ENCODE data around the gene XPO5. TPM values are rescaled to one million over a fixed set of nuclear protein-coding genes. Genes with fewer than 3 reads are reported as not detected.

XPO5 gene
- total RNA-seq, 2 experiments from 2014 or later, result 58.5 to 74.9 TPM

- H3K27ac ChIP-seq (ENCODE audit: low read depth, low read length, poor library complexity, severe bottlenecking), result no peak overlapping the region
Measured at GRCh38 chr6:43547222-43547621, 28.6 kb downstream of the XPO5 start.

GRCh38 chr6:43544461-43544860, 31.4 kb downstream of the XPO5 start:
- TF ChIP-seq CTCF (conservative IDR thresholded peaks at IDR 0.05; ENCODE audit: low read length) (no peak), EZH2phosphoT487 (IDR thresholded peaks at IDR 0.05; ENCODE audit: borderline replicate concordance, low read depth, low read length) (no peak)
- Histone ChIP-seq H2AFZ (ENCODE audit: low read length) (no peak overlapping the region), H3K36me3 (ENCODE audit: insufficient read depth, low read length) (peaks cover 97% of the 10 kb centered on the region), H3K79me2 (ENCODE audit: insufficient read depth, low read depth, low read length) (no peaks in the 10 kb centered on the region), H3K4me2 (ENCODE audit: low read length) (no peak overlapping the region), H3K4me3 (ENCODE audit: low read depth, low read length, poor library complexity, severe bottlenecking) (no peak overlapping the region), H3K9me3 (ENCODE audit: low read length) (no peaks in the 10 kb centered on the region), H3K9me2 (ENCODE audit: insufficient read depth, low read length) (no peaks in the 10 kb centered on the region), H3K27ac (ENCODE audit: low read depth, low read length, poor library complexity, severe bottlenecking) (no peak overlapping the region), H3K4me1 (ENCODE audit: insufficient read depth, low read length, poor library complexity, severe bottlenecking) (no peaks in the 10 kb centered on the region), H4K20me1 (ENCODE audit: insufficient read depth, low read length) (no peaks in the 10 kb centered on the region)
- ChIA-PET CTCF (ENCODE audit: unreplicated experiment) (no interaction called here), POLR2A (interaction anchor here (0.7 to 1.1 kb wide), 2 partner anchors 13 to 26 kb away, joined by 3 read pairs; no protein-coding TSS in a partner anchor)
- DNase-seq (ENCODE audit: low spot score), result no peak
- BruUV-seq (replicated peaks), result no TSS peak
- intact Hi-C loops (cut with micrococcal nuclease; ENCODE audit: unreplicated experiment), result loop anchor here (10.0 kb wide), 1 partner anchor 60 kb away; no protein-coding TSS in a partner anchor

More at GRCh38 chr6:43547222-43547621, 28.6 kb downstream of the XPO5 start:
- no peaks in the 10 kb centered on the region for H3K79me2 ChIP-seq (ENCODE audit: insufficient read depth, low read depth, low read length)
- no peaks in the 10 kb centered on the region for H4K20me1 ChIP-seq (ENCODE audit: insufficient read depth, low read length)
- no peak overlapping the region for H2AFZ ChIP-seq (ENCODE audit: low read length)
- H3K4me3 ChIP-seq (ENCODE audit: low read depth, low read length, poor library complexity, severe bottlenecking), result no peak overlapping the region
- CTCF ChIA-PET (ENCODE audit: unreplicated experiment), result no interaction called here
- no peak for DNase-seq (ENCODE audit: low spot score)
- peaks cover 97% of the 10 kb centered on the region for H3K36me3 ChIP-seq (ENCODE audit: insufficient read depth, low read length)
- POLR2A ChIA-PET, result interaction anchor here (0.5 to 2.1 kb wide), 5 partner anchors 10 to 35 kb away, joined by 3 to 5 read pairs (median 4); partner anchors contain the start of genes POLH and XPO5
- TF ChIP-seq CTCF (conservative IDR thresholded peaks at IDR 0.05; ENCODE audit: low read length), result no peak
- no peak for TF ChIP-seq EZH2phosphoT487 (IDR thresholded peaks at IDR 0.05; ENCODE audit: borderline replicate concordance, low read depth, low read length)
- H3K4me2 ChIP-seq (ENCODE audit: low read length), result no peak overlapping the region
- H3K4me1 ChIP-seq (ENCODE audit: insufficient read depth, low read length, poor library complexity, severe bottlenecking), result no peaks in the 10 kb centered on the region
- intact Hi-C loops (cut with micrococcal nuclease; ENCODE audit: unreplicated experiment), result loop anchor here (10.0 kb wide), 1 partner anchor 58 kb away; no protein-coding TSS in a partner anchor
- BruUV-seq (replicated peaks), result no TSS peak
- H3K9me2 ChIP-seq (ENCODE audit: insufficient read depth, low read length), result no peaks in the 10 kb centered on the region
- no peaks in the 10 kb centered on the region for H3K9me3 ChIP-seq (ENCODE audit: low read length)

- no peaks in the 10 kb centered on the region for H3K9me3 ChIP-seq (ENCODE audit: low read length)
- ChIA-PET POLR2A (interaction anchor here (0.6 kb wide), 2 partner anchors 19 to 74 kb away, joined by 3 to 4 read pairs; no protein-coding TSS in a partner anchor), CTCF (ENCODE audit: unreplicated experiment) (no interaction called here)
- H2AFZ ChIP-seq (ENCODE audit: low read length), result no peak overlapping the region
- no peak overlapping the region for H3K4me3 ChIP-seq (ENCODE audit: low read depth, low read length, poor library complexity, severe bottlenecking)
- H4K20me1 ChIP-seq (ENCODE audit: insufficient read depth, low read length), result no peaks in the 10 kb centered on the region
- TF ChIP-seq CTCF (conservative IDR thresholded peaks at IDR 0.05; ENCODE audit: low read length) (no peak), EZH2phosphoT487 (IDR thresholded peaks at IDR 0.05; ENCODE audit: borderline replicate concordance, low read depth, low read length) (no peak)
- H3K27ac ChIP-seq (ENCODE audit: low read depth, low read length, poor library complexity, severe bottlenecking), result no peak overlapping the region
- no peak for DNase-seq (ENCODE audit: low spot score)
- H3K9me2 ChIP-seq (ENCODE audit: insufficient read depth, low read length), result no peaks in the 10 kb centered on the region
- H3K79me2 ChIP-seq (ENCODE audit: insufficient read depth, low read depth, low read length), result no peaks in the 10 kb centered on the region
- no peak overlapping the region for H3K4me2 ChIP-seq (ENCODE audit: low read length)
- no TSS peak for BruUV-seq (replicated peaks)
- intact Hi-C loops (cut with micrococcal nuclease; ENCODE audit: unreplicated experiment), result loop anchor here (10.0 kb wide), 1 partner anchor 63 kb away; no protein-coding TSS in a partner anchor
- peaks cover 97% of the 10 kb centered on the region for H3K36me3 ChIP-seq (ENCODE audit: insufficient read depth, low read length)
- H3K4me1 ChIP-seq (ENCODE audit: insufficient read depth, low read length, poor library complexity, severe bottlenecking), result no peaks in the 10 kb centered on the region
Measured at GRCh38 chr6:43541774-43542471, 33.9 kb downstream of the XPO5 start.

Measured in OCI-LY7 (cell line).